ENCODE measurements around the gene SLC7A14.
"Not testable (repeated sequence)": the region's sequence is repeated elsewhere in the genome, so short reads cannot be mapped to it uniquely, and the experiment has no call there.

SLC7A14 gene

GRCh38 chr3:170589113-170589512, 3.2 kb upstream of the SLC7A14 start:
- DNase-seq: no peak

- DNase-seq: peak; percentile 70
These were observed 603 bp downstream of the SLC7A14 start for GRCh38 chr3:170585008-170585936.

GRCh38 chr3:170584585-170585007, 1.3 kb downstream of the SLC7A14 start:
- peak; percentile 80 for DNase-seq

GRCh38 chr3:170579646-170580045, 6.2 kb downstream of the SLC7A14 start:
- DNase-seq: no peak

GRCh38 chr3:170572665-170573253, 13.1 kb downstream of the SLC7A14 start:
- no peak for DNase-seq

GRCh38 chr3:170567598-170567997, 18.3 kb downstream of the SLC7A14 start:
- DNase-seq: not testable (repeated sequence)

- no peak for DNase-seq
These were observed 19.5 kb downstream of the SLC7A14 start for GRCh38 chr3:170566413-170566812.

GRCh38 chr3:170565495-170565894, 20.4 kb downstream of the SLC7A14 start:
- no peak for DNase-seq

- no peak for DNase-seq
These were observed 21.2 kb downstream of the SLC7A14 start for GRCh38 chr3:170564664-170565063.

- DNase-seq: no peak
These were observed 22.0 kb downstream of the SLC7A14 start for GRCh38 chr3:170563712-170564423.

- DNase-seq: no peak
These were observed 23.8 kb downstream of the SLC7A14 start for GRCh38 chr3:170562080-170562479.

GRCh38 chr3:170560717-170561382, 25.0 kb downstream of the SLC7A14 start:
- no peak for DNase-seq

- DNase-seq: no peak
These were observed 25.6 kb downstream of the SLC7A14 start for GRCh38 chr3:170560296-170560695.

- DNase-seq: no peak
These were observed 27.4 kb downstream of the SLC7A14 start for GRCh38 chr3:170558427-170558826.

GRCh38 chr3:170555329-170555728, 30.5 kb downstream of the SLC7A14 start:
- DNase-seq: no peak

GRCh38 chr3:170553788-170554757, 31.8 kb downstream of the SLC7A14 start:
- no peak for DNase-seq

GRCh38 chr3:170551252-170551651, 34.6 kb downstream of the SLC7A14 start:
- DNase-seq: no peak

- no peak for DNase-seq
These were observed 43.2 kb downstream of the SLC7A14 start for GRCh38 chr3:170542704-170543103.

GRCh38 chr3:170539897-170540296, 46.0 kb downstream of the SLC7A14 start:
- no peak for DNase-seq

GRCh38 chr3:170536712-170537111, 49.2 kb downstream of the SLC7A14 start:
- no peak for DNase-seq

- DNase-seq: no peak
These were observed 51.6 kb downstream of the SLC7A14 start for GRCh38 chr3:170534227-170534626.

- no peak for DNase-seq
These were observed 53.3 kb downstream of the SLC7A14 start for GRCh38 chr3:170532573-170532972.

All from NCI-H526 treated with DMSO at 0.1 percent for 48 hours (cell line).